Mucosa of descending colon (tissue), 3 donors: Measurements from ENCODE around the gene ACVR2B. TPM values are rescaled to one million over a fixed set of nuclear protein-coding genes. Genes with fewer than 3 reads are reported as not detected.

Experiments
- ATAC-seq: fragments of 200-7000 bp; cut with Tn5 transposase; one replicate; pipeline ENCODE4 v1.9.1; 2020; ENCODE audit warnings: mild to moderate bottlenecking, moderate library complexity
- DNase-seq, 3 donors: peaks; one replicate each; pipeline ENCODE4 v3.0.0-alpha.2; 2020
- H3K36me3 ChIP-seq: fragments of 200-600 bp; one replicate; pipeline ENCODE4 v1.8.0; 2021; ENCODE audit warnings: low read depth, mild to moderate bottlenecking
- H3K4me1 ChIP-seq: fragments of 200-600 bp; one replicate; pipeline ENCODE4 v1.8.0; 2021; ENCODE audit warnings: low read depth, mild to moderate bottlenecking
- H3K4me3 ChIP-seq: fragments of 200-600 bp; one replicate; pipeline ENCODE4 v1.8.0; 2021; ENCODE audit warnings: mild to moderate bottlenecking
- H3K9me3 ChIP-seq: fragments of 200-600 bp; one replicate; pipeline ENCODE4 v1.8.0; 2021; ENCODE audit warnings: mild to moderate bottlenecking
- intact Hi-C, 2 donors: fragments of 100-400 bp; cut with DNase I in 1 of 2; cut with micrococcal nuclease in 1 of 2; formaldehyde crosslinking; loops; one replicate each; pipeline versions ENCODE4 v1.11.0 to v1.11.1; 2022; cut with DNase I, micrococcal nuclease
- total RNA-seq, 3 donors: library from RNA; stranded (reverse); fragmentation: NEBNext Ultra II Directional in 2 of 3; extraction: Animal tissue kit (Norgen Biotek cat#: 25700) in 2 of 3; gene quantifications; one replicate each; pipeline versions ENCODE4 v1.2.1 to v1.2.4, GENCODE V29; 2021 to 2023
- TF ChIP-seq, protein P1 (sequence below): fragments of 200-600 bp; IDR thresholded peaks from one replicate; pipeline ENCODE4 v1.8.0; 2022; ENCODE audit warnings: antibody characterized with exemption, mild to moderate bottlenecking
- donor health status: DM: no; HTN: no; CAD: no; lungs with moderate emphysema.
- donor health status: DM: no; HTN: no; CAD: no.
- donor health status: DM: no; HTN: yes; CAD: no.

The ACVR2B gene
- total RNA-seq, 3 donors from 2014 or later, result 4.3 to 9.6 (median 7.8) TPM

DNA sequence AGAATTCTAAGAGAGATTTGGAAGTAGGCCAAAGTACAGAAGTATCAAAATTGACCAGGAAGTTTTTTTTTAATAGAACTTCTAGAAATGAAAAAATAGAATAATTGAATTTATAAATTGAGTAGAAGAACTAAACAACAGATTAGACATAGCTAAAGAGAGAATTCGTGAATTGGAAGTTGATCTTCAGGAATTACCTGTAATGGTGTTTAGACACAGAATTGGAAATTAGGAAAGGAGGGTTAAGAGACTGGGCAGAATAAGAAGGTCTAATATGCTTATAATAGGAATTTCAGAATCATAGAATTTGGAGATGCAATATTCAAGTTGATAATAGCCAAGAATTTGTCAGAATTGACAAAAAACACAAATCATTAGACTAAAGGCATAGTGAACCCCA, 16.2 kb downstream of the ACVR2B start:
- Histone ChIP-seq H3K36me3 (no peaks in the 10 kb centered on the region), H3K4me1 (peaks cover 17% of the 10 kb centered on the region), H3K9me3 (peaks cover 3% of the 10 kb centered on the region), H3K4me3 (no peak overlapping the region)
- DNase-seq (no peak), ATAC-seq (no peak)
- intact Hi-C loops, result no loop called here
- TF ChIP-seq, protein P1, sequence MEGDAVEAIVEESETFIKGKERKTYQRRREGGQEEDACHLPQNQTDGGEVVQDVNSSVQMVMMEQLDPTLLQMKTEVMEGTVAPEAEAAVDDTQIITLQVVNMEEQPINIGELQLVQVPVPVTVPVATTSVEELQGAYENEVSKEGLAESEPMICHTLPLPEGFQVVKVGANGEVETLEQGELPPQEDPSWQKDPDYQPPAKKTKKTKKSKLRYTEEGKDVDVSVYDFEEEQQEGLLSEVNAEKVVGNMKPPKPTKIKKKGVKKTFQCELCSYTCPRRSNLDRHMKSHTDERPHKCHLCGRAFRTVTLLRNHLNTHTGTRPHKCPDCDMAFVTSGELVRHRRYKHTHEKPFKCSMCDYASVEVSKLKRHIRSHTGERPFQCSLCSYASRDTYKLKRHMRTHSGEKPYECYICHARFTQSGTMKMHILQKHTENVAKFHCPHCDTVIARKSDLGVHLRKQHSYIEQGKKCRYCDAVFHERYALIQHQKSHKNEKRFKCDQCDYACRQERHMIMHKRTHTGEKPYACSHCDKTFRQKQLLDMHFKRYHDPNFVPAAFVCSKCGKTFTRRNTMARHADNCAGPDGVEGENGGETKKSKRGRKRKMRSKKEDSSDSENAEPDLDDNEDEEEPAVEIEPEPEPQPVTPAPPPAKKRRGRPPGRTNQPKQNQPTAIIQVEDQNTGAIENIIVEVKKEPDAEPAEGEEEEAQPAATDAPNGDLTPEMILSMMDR, result no peak

DNA sequence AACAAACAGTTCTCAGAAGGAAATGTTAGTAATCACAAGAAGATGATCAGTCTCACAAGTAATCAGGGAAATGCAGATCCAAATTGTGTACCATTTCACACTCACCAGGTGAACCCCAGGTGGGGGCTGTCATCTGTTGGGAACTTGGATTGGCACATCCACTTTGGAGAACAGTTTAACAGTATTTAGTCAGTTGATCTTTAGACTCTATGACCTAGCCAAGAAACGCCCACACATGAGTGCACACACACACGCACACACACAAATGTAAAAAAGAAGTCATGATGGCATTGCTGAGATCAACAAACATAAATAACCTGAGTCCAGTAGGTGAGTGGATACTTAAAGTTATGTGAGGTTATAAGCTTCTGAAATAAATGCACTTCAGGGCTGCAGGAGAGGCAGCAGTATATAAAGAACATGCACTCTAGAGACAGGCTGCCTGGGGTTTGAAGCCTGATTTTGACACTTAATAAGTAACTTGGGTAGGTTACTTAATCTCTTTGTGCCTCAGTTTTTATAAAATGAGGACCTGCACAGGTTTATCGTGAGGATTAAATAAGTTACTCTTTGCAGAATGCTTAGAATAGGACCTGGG, 17.7 kb downstream of the ACVR2B start:
- intact Hi-C loops, result no loop called here
- TF ChIP-seq, protein P1, result no peak
- peak; percentile 90 for ATAC-seq
- peak in 1 of 3 donors; percentile 51 for DNase-seq
- Histone ChIP-seq H3K9me3 (peaks cover 3% of the 10 kb centered on the region), H3K4me3 (no peak overlapping the region), H3K36me3 (no peaks in the 10 kb centered on the region), H3K4me1 (peaks cover 17% of the 10 kb centered on the region)

DNA sequence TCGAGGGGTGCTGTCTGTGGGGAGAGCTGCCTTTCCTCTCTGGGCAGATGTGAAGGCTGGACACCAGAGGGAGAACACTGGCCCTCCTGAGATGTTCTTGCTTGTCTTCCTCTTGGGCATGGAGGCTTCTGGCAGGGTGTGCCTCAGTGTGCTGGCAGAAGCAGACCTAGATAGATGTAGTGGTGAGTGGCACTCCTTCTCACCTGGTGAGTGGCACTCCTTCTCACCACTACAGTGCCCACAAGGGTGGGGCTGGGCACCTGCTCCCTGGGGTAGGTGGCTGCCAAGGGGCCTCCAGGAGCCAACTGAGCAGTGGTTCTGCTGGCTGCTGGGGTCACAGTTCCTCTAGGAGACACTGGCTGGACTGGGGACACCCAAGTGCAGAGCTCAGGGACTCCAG, 18.7 kb downstream of the ACVR2B start:
- peaks cover 3% of the 10 kb centered on the region for H3K9me3 ChIP-seq
- intact Hi-C loops, result no loop called here
- peak; percentile 38 for ATAC-seq
- H3K4me3 ChIP-seq, result no peak overlapping the region
- no peaks in the 10 kb centered on the region for H3K36me3 ChIP-seq
- TF ChIP-seq, protein P1, result no peak
- H3K4me1 ChIP-seq, result peaks cover 17% of the 10 kb centered on the region
- no peak for DNase-seq

DNA sequence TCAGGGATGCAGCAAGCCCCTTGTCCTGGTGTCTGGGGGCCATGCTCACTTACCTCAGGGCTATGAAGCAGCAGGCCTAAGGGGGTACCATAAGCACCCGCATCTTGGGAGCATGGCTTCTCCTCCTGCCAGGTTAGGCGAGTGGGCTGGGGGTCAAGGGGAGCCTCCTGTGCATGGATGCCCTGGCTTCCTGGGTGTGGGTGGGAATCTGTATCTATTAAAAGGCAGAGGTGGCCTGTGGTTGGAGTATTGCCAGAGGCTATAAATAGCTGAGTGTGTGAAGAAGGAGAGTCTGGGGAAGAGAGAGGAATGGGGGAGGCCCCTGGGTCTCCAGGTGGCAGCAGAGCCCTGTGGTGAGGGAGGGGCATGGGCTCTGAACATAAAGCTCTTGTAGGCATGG, 19.5 kb downstream of the ACVR2B start:
- H3K4me1 ChIP-seq, result peaks cover 17% of the 10 kb centered on the region
- DNase-seq (no peak), ATAC-seq (no peak)
- H3K9me3 ChIP-seq, result peaks cover 3% of the 10 kb centered on the region
- intact Hi-C loops, result no loop called here
- H3K4me3 ChIP-seq, result no peak overlapping the region
- H3K36me3 ChIP-seq, result no peaks in the 10 kb centered on the region
- TF ChIP-seq, protein P1, result no peak

DNA sequence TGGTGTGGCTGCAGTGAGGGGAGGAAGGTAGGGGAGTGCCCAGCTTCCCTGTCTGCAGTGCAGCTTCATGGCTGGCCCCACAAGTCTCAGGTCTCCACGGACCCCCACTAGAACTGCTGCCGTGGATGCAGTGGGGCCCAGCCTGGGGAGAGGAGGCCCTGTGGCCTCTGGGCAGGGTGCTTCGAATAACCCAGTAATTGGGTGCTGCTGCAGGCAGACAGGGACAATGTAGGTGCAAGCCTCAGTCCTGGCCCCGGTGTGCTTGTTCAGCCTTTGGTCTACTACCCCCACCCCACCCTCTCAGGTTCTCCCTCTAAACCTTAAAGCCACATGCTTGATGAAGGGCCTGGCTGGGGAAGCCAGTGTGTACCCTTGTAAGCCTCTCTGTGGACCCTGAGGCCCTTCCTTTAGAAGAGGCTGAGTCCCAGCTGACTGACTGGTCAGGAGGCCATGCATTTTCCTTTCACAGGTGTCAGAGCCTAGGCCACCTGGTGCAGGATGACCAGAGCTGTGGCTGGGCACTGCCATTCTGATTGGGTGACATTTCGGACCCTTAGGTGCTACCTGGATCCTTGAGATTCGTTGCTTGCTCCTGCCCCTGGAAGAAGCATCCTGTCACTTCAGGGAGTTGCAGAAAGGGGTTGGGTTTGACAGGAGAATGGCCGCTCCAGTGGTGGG, 21.4 kb downstream of the ACVR2B start:
- H3K9me3 ChIP-seq, result peaks cover 3% of the 10 kb centered on the region
- H3K4me3 ChIP-seq, result no peak overlapping the region
- no peak for DNase-seq
- no peak for ATAC-seq
- H3K4me1 ChIP-seq, result peaks cover 17% of the 10 kb centered on the region
- intact Hi-C loops, result loop anchor here in 1 of 2 donors (5.0 kb wide), 1 partner anchor 128 kb away; the partner anchor contains the start of gene XYLB
- TF ChIP-seq, protein P1, result no peak
- no peaks in the 10 kb centered on the region for H3K36me3 ChIP-seq
